GM21381 (cell line): ENCODE measurements around the gene ZFPM1.

Experiments used
- ATAC-seq: cut with Tn5 transposase; IDR thresholded peaks from one replicate; pipeline ENCODE4 v1.9.1; 2021; ENCODE audit warnings: mild to moderate bottlenecking, moderate library complexity; ENCODE audit not compliant: unreplicated experiment

The ZFPM1 gene

GRCh38 chr16:88433632-88434352, 19.3 kb upstream of the ZFPM1 start:
- ATAC-seq = no peak

- ATAC-seq = no peak
These were observed 18.8 kb upstream of the ZFPM1 start for GRCh38 chr16:88434353-88434690.

- no peak for ATAC-seq
These were observed 18.3 kb upstream of the ZFPM1 start for GRCh38 chr16:88434746-88435145.

- no peak for ATAC-seq
These were observed 17.4 kb upstream of the ZFPM1 start for GRCh38 chr16:88435437-88436355.

- no peak for ATAC-seq
These were observed 16.3 kb upstream of the ZFPM1 start for GRCh38 chr16:88436796-88437195.

GRCh38 chr16:88437367-88437964, 15.6 kb upstream of the ZFPM1 start:
- no peak for ATAC-seq

- ATAC-seq = no peak
These were observed 14.8 kb upstream of the ZFPM1 start for GRCh38 chr16:88438084-88438870.

GRCh38 chr16:88439016-88439415, 14.1 kb upstream of the ZFPM1 start:
- no peak for ATAC-seq

GRCh38 chr16:88439706-88440105, 13.4 kb upstream of the ZFPM1 start:
- ATAC-seq = no peak

GRCh38 chr16:88440111-88440510, 13.0 kb upstream of the ZFPM1 start:
- no peak for ATAC-seq

- ATAC-seq = no peak
These were observed 12.2 kb upstream of the ZFPM1 start for GRCh38 chr16:88440686-88441405.

- no peak for ATAC-seq
These were observed 11.6 kb upstream of the ZFPM1 start for GRCh38 chr16:88441460-88441859.

GRCh38 chr16:88442383-88442726, 10.7 kb upstream of the ZFPM1 start:
- no peak for ATAC-seq

- peak; percentile 63 for ATAC-seq
These were observed 10.1 kb upstream of the ZFPM1 start for GRCh38 chr16:88442727-88443576.

- ATAC-seq = no peak
These were observed 8.1 kb upstream of the ZFPM1 start for GRCh38 chr16:88444826-88445582.

- no peak for ATAC-seq
These were observed 7.5 kb upstream of the ZFPM1 start for GRCh38 chr16:88445583-88445960.

GRCh38 chr16:88446061-88446460, 7.0 kb upstream of the ZFPM1 start:
- ATAC-seq = no peak

GRCh38 chr16:88446736-88447135, 6.3 kb upstream of the ZFPM1 start:
- no peak for ATAC-seq

- ATAC-seq = no peak
These were observed 5.2 kb upstream of the ZFPM1 start for GRCh38 chr16:88447881-88448280.
